Measurements from ENCODE around the gene DAB1. TPM values are rescaled to one million over a fixed set of nuclear protein-coding genes. Genes with fewer than 3 reads are reported as not detected.

The DAB1 gene
- polyA plus RNA-seq, 1 donor from 2014 or later, result 11.4 TPM

DNA sequence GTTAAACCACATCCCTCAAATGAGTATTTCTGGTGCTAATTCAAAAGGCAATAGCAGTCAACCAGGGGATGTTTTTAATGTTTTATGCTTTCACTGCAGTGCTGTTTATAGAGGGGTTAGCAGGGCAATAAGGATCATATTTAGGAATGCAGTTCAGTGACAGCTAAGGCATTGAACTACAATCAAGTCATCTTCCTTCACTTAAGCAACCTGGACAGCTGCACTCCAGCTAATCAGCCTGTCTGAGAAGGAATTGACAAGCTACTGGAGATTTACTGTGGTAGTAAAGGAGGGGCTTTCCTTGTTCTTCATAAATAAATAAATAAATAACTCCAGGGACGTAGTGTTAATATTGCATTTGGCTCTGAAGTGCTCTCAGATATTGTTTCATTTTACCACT lies 93.9 kb downstream of the DAB1 start:
- Histone ChIP-seq H3K27me3 (ENCODE audit: insufficient read depth, low read depth, low read length) (no peaks in the 10 kb centered on the region), H3K79me2 (replicated peaks; ENCODE audit: insufficient read depth, low read length) (no peaks in the 10 kb centered on the region), H4K20me1 (ENCODE audit: insufficient read depth) (no peaks in the 10 kb centered on the region), H2AFZ (ENCODE audit: low read depth, low read length) (no peak overlapping the region), H3K9ac (ENCODE audit: low read length) (no peak overlapping the region), H3F3A (ENCODE audit: insufficient read depth, low read length, poor library complexity, severe bottlenecking) (peaks cover 4% of the 10 kb centered on the region), H3K9me2 (ENCODE audit: insufficient read depth, low read length) (no peaks in the 10 kb centered on the region), H3K4me2 (ENCODE audit: low read length) (no peak overlapping the region), H3K9me3 (ENCODE audit: low read length) (no peaks in the 10 kb centered on the region), H3K27ac (ENCODE audit: low read length) (peak overlapping the region; percentile 65), H3K4me3 (ENCODE audit: low read length) (no peak overlapping the region), H3K36me3 (ENCODE audit: insufficient read depth, low read length) (no peaks in the 10 kb centered on the region)
- TF ChIP-seq SMC3 (conservative IDR thresholded peaks at IDR 0.05; ENCODE audit: poor library complexity) (peak; percentile 50), MXI1 (conservative IDR thresholded peaks at IDR 0.05; ENCODE audit: poor library complexity, severe bottlenecking) (no peak), EZH2 (IDR thresholded peaks at IDR 0.05; ENCODE audit: borderline replicate concordance, insufficient read depth, low read length, poor library complexity, severe bottlenecking) (no peak), TAF1 (IDR thresholded peaks at IDR 0.05; ENCODE audit: low read depth) (no peak), RAD21 (conservative IDR thresholded peaks at IDR 0.05) (no peak), EP300 (conservative IDR thresholded peaks at IDR 0.05; ENCODE audit: poor library complexity, severe bottlenecking) (peak; percentile 97), POLR2AphosphoS5 (IDR thresholded peaks at IDR 0.05) (peak; percentile 91)
- TF ChIP-seq, protein P1, sequence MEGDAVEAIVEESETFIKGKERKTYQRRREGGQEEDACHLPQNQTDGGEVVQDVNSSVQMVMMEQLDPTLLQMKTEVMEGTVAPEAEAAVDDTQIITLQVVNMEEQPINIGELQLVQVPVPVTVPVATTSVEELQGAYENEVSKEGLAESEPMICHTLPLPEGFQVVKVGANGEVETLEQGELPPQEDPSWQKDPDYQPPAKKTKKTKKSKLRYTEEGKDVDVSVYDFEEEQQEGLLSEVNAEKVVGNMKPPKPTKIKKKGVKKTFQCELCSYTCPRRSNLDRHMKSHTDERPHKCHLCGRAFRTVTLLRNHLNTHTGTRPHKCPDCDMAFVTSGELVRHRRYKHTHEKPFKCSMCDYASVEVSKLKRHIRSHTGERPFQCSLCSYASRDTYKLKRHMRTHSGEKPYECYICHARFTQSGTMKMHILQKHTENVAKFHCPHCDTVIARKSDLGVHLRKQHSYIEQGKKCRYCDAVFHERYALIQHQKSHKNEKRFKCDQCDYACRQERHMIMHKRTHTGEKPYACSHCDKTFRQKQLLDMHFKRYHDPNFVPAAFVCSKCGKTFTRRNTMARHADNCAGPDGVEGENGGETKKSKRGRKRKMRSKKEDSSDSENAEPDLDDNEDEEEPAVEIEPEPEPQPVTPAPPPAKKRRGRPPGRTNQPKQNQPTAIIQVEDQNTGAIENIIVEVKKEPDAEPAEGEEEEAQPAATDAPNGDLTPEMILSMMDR (IDR thresholded peaks at IDR 0.05; ENCODE audit: poor library complexity, severe bottlenecking), result no peak
- TF ChIP-seq, protein P2, sequence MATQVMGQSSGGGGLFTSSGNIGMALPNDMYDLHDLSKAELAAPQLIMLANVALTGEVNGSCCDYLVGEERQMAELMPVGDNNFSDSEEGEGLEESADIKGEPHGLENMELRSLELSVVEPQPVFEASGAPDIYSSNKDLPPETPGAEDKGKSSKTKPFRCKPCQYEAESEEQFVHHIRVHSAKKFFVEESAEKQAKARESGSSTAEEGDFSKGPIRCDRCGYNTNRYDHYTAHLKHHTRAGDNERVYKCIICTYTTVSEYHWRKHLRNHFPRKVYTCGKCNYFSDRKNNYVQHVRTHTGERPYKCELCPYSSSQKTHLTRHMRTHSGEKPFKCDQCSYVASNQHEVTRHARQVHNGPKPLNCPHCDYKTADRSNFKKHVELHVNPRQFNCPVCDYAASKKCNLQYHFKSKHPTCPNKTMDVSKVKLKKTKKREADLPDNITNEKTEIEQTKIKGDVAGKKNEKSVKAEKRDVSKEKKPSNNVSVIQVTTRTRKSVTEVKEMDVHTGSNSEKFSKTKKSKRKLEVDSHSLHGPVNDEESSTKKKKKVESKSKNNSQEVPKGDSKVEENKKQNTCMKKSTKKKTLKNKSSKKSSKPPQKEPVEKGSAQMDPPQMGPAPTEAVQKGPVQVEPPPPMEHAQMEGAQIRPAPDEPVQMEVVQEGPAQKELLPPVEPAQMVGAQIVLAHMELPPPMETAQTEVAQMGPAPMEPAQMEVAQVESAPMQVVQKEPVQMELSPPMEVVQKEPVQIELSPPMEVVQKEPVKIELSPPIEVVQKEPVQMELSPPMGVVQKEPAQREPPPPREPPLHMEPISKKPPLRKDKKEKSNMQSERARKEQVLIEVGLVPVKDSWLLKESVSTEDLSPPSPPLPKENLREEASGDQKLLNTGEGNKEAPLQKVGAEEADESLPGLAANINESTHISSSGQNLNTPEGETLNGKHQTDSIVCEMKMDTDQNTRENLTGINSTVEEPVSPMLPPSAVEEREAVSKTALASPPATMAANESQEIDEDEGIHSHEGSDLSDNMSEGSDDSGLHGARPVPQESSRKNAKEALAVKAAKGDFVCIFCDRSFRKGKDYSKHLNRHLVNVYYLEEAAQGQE (IDR thresholded peaks at IDR 0.05; ENCODE audit: borderline replicate concordance), result peak; percentile 88

DNA sequence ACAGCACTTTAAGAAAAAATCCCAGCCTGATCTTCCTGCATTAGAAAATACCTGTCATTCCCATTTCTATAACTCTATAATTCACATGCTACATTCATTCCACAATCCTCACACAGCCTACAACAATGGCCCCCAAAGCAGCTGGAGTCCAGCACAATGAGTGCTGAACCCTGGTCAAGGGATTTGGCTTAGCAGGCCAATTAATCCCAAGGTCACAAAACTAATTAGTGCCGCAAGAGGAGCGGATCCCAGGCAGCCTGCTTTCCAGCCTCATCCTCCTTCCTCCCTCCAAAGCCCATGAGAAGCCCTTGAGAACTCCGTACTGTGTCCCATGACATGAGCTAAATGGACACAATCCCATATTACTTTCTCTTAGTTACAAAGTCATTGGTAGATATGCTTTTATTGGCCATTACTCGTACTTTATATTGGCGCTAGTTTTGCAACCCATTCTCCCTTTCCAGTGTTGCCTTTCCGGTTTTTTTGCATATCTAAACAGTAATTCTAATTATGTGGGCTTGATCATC lies 94.8 kb downstream of the DAB1 start:
- no peaks in the 10 kb centered on the region for H3K27me3 ChIP-seq (ENCODE audit: insufficient read depth, low read depth, low read length)
- H3K79me2 ChIP-seq (replicated peaks; ENCODE audit: insufficient read depth, low read length), result no peaks in the 10 kb centered on the region
- no peaks in the 10 kb centered on the region for H4K20me1 ChIP-seq (ENCODE audit: insufficient read depth)
- TF ChIP-seq, protein P2 (IDR thresholded peaks at IDR 0.05; ENCODE audit: borderline replicate concordance), result peak; percentile 37
- TF ChIP-seq EP300 (conservative IDR thresholded peaks at IDR 0.05; ENCODE audit: poor library complexity, severe bottlenecking), result no peak
- peaks cover 4% of the 10 kb centered on the region for H3F3A ChIP-seq (ENCODE audit: insufficient read depth, low read length, poor library complexity, severe bottlenecking)
- no peak overlapping the region for H2AFZ ChIP-seq (ENCODE audit: low read depth, low read length)
- peak overlapping the region; percentile 51 for H3K27ac ChIP-seq (ENCODE audit: low read length)
- H3K36me3 ChIP-seq (ENCODE audit: insufficient read depth, low read length), result no peaks in the 10 kb centered on the region
- H3K9me3 ChIP-seq (ENCODE audit: low read length), result no peaks in the 10 kb centered on the region
- H3K9ac ChIP-seq (ENCODE audit: low read length), result no peak overlapping the region
- no peaks in the 10 kb centered on the region for H3K9me2 ChIP-seq (ENCODE audit: insufficient read depth, low read length)
- peak overlapping the region; percentile 24 for H3K4me2 ChIP-seq (ENCODE audit: low read length)
- H3K4me3 ChIP-seq (ENCODE audit: low read length), result no peak overlapping the region

Measured in neural cell (in vitro differentiated cells).